Mesenchymal stem cell (in vitro differentiated cells and primary cell): ENCODE data around the gene CNIH3.
A peak's percentile ranks its signal among the peaks of the same experiment; 100 is the strongest.

ENCODE experiments used
- DNase-seq: peaks from one replicate; pipeline ENCODE4 v3.0.0-alpha.2; 2013
- H2AFZ ChIP-seq: one replicate; pipeline ENCODE4 v1.6.1; 2013; ENCODE audit warnings: low read depth, mild to moderate bottlenecking, control low read depth, inconsistent platforms, low read length, moderate library complexity
- H2AK5ac ChIP-seq: 2 replicates; pipeline ENCODE4 v1.6.1; 2013; ENCODE audit warnings: low read length, moderate library complexity, mild to moderate bottlenecking, inconsistent platforms; ENCODE audit not compliant: severe bottlenecking
- H2BK120ac ChIP-seq: one replicate; pipeline ENCODE4 v1.6.1; 2013; ENCODE audit warnings: low read depth, mild to moderate bottlenecking, inconsistent platforms, low read length, moderate library complexity
- H2BK12ac ChIP-seq, 2 experiments: one replicate each; pipeline ENCODE4 v1.6.1; 2013; ENCODE audit warnings: inconsistent platforms in 2 of 2, low read length in 2 of 2, mild to moderate bottlenecking in 2 of 2, moderate library complexity in 2 of 2, control low read depth in 1 of 2
- H2BK15ac ChIP-seq: one replicate; pipeline ENCODE4 v1.6.1; 2013; ENCODE audit warnings: mild to moderate bottlenecking, low read depth, inconsistent platforms; ENCODE audit not compliant: poor library complexity, severe bottlenecking
- H2BK5ac ChIP-seq: 2 replicates; pipeline ENCODE4 v1.6.1; 2013; ENCODE audit warnings: low read depth, mild to moderate bottlenecking, low read length, control low read depth, inconsistent platforms; ENCODE audit not compliant: poor library complexity, severe bottlenecking
- H3K14ac ChIP-seq, 2 experiments: one replicate each; pipeline ENCODE4 v1.6.1; 2013; ENCODE audit warnings: inconsistent platforms in 2 of 2, low read length in 2 of 2, control low read depth in 1 of 2, mild to moderate bottlenecking in 1 of 2, moderate library complexity in 1 of 2
- H3K18ac ChIP-seq, 2 experiments: one replicate each; pipeline ENCODE4 v1.6.1; 2013; ENCODE audit warnings: inconsistent platforms in 2 of 2, low read length in 2 of 2, control low read depth in 1 of 2, low read depth in 1 of 2, mild to moderate bottlenecking in 1 of 2
- H3K23ac ChIP-seq, 2 experiments: one replicate each; pipeline ENCODE4 v1.6.1; 2013; ENCODE audit warnings: inconsistent platforms in 2 of 2, low read length in 2 of 2, mild to moderate bottlenecking in 2 of 2, moderate library complexity in 2 of 2, control low read depth in 1 of 2
- H3K27ac ChIP-seq: 2 replicates; pipeline ENCODE4 v1.5.1; 2013; ENCODE audit warnings: mild to moderate bottlenecking, moderate library complexity, low read length, control low read depth, inconsistent platforms; ENCODE audit not compliant: poor library complexity, severe bottlenecking
- H3K27me3 ChIP-seq, 2 experiments: 2 replicates each; pipeline versions ENCODE4 v1.6.1 to v1.7.0; 2013; ENCODE audit warnings: low read length in 2 of 2, mild to moderate bottlenecking in 2 of 2, moderate library complexity in 2 of 2, control low read depth in 1 of 2, inconsistent platforms in 1 of 2; ENCODE audit not compliant: control insufficient read depth in 1 of 2, insufficient read depth in 1 of 2
- H3K36me3 ChIP-seq, 2 experiments: 2 replicates each; pipeline versions ENCODE4 v1.6.1 to v1.7.0; 2013; ENCODE audit warnings: low read length in 2 of 2, control low read depth in 1 of 2, inconsistent platforms in 1 of 2, low read depth in 1 of 2, mild to moderate bottlenecking in 1 of 2; ENCODE audit not compliant: insufficient read depth in 2 of 2, control insufficient read depth in 1 of 2
- H3K4ac ChIP-seq, 2 experiments: one replicate each; pipeline ENCODE4 v1.6.1; 2013; ENCODE audit warnings: inconsistent platforms in 2 of 2, low read length in 2 of 2, mild to moderate bottlenecking in 2 of 2, moderate library complexity in 2 of 2, control low read depth in 1 of 2, low read depth in 1 of 2
- H3K4me1 ChIP-seq: 2 replicates; pipeline ENCODE4 v1.6.1; 2013; ENCODE audit warnings: low read depth, low read length, control low read depth; ENCODE audit not compliant: control insufficient read depth, insufficient read depth
- H3K4me2 ChIP-seq: 2 replicates; pipeline ENCODE4 v1.6.1; 2013; ENCODE audit warnings: low read length, mild to moderate bottlenecking, inconsistent platforms; ENCODE audit not compliant: poor library complexity, severe bottlenecking
- H3K4me3 ChIP-seq, 2 experiments: 2 replicates each; pipeline versions ENCODE4 v1.5.1 to v1.7.0; 2013; ENCODE audit warnings: low read length in 2 of 2, mild to moderate bottlenecking in 2 of 2, control low read depth in 1 of 2, low read depth in 1 of 2; ENCODE audit not compliant: insufficient read depth in 1 of 2
- H3K79me1 ChIP-seq: replicated peaks from 2 replicates; pipeline ENCODE4 v1.6.1; 2013; ENCODE audit warnings: mild to moderate bottlenecking, control low read depth, low read length, inconsistent platforms; ENCODE audit not compliant: poor library complexity, severe bottlenecking
- H3K9ac ChIP-seq: 2 replicates; pipeline ENCODE4 v1.7.0; 2013; ENCODE audit warnings: mild to moderate bottlenecking, low read length, moderate library complexity
- H3K9me3 ChIP-seq: 2 replicates; pipeline ENCODE4 v1.7.0; 2013; ENCODE audit warnings: mild to moderate bottlenecking, low read length; ENCODE audit not compliant: control insufficient read depth
- H4K8ac ChIP-seq: one replicate; pipeline ENCODE4 v1.6.1; 2013; ENCODE audit warnings: inconsistent platforms, mild to moderate bottlenecking, low read length, moderate library complexity
- H4K91ac ChIP-seq: one replicate; pipeline ENCODE4 v1.6.1; 2013; ENCODE audit warnings: mild to moderate bottlenecking, low read length, inconsistent platforms
- WGBS: methylation state at CpG from one replicate; pipeline ENCODE4 v1.1.7; 2013; ENCODE audit warnings: mixed read lengths; 5-methylcytosine and 5-hydroxymethylcytosine counted together

Gene CNIH3

GRCh38 chr1:224579526-224579925 lies 36.6 kb upstream of the CNIH3 start:
- H3K4me3 ChIP-seq, result no peak overlapping the region
- no peaks in the 10 kb centered on the region for H3K4me1 ChIP-seq
- no CpG with 5 or more reads among the region's 1 CpG for WGBS

GRCh38 chr1:224580006-224580405 lies 36.1 kb upstream of the CNIH3 start:
- no peak overlapping the region for H3K4ac ChIP-seq
- no peak overlapping the region for H2AFZ ChIP-seq
- H3K23ac ChIP-seq, result no peak overlapping the region
- DNase-seq, result no peak
- H4K8ac ChIP-seq, result peak overlapping the region; percentile 77
- H2BK15ac ChIP-seq, result no peak overlapping the region
- peaks cover 0 to 15% of the 10 kb centered on the region in 2 experiments for H3K36me3 ChIP-seq
- H3K14ac ChIP-seq, result no peak overlapping the region
- H3K9me3 ChIP-seq, result peaks cover 9% of the 10 kb centered on the region
- H3K9ac ChIP-seq, result no peak overlapping the region
- H3K4me1 ChIP-seq, result no peaks in the 10 kb centered on the region
- no peak overlapping the region for H3K27ac ChIP-seq
- no peaks in the 10 kb centered on the region for H3K27me3 ChIP-seq
- H2BK12ac ChIP-seq, result peak overlapping the region in 1 of 2 experiments; percentile 41
- H3K79me1 ChIP-seq, result no peaks in the 10 kb centered on the region
- H3K4me3 ChIP-seq, result no peak overlapping the region
- H4K91ac ChIP-seq, result no peak overlapping the region
- no peak overlapping the region for H2AK5ac ChIP-seq
- peak overlapping the region; percentile 5 to 47 for H3K18ac ChIP-seq
- H3K4me2 ChIP-seq, result no peak overlapping the region
- peak overlapping the region; percentile 42 for H2BK120ac ChIP-seq
- 100% methylated on average over 1 of the region's 3 CpGs for WGBS
- no peak overlapping the region for H2BK5ac ChIP-seq

More at GRCh38 chr1:224579526-224579925, 36.6 kb upstream of the CNIH3 start:
- H3K79me1 ChIP-seq, result no peaks in the 10 kb centered on the region
- no peak overlapping the region for H3K23ac ChIP-seq
- no peak overlapping the region for H4K91ac ChIP-seq
- no peak overlapping the region for H2BK15ac ChIP-seq
- H3K9ac ChIP-seq, result no peak overlapping the region
- no peak overlapping the region for H3K27ac ChIP-seq
- H2BK120ac ChIP-seq, result peak overlapping the region; percentile 42
- no peak overlapping the region for H2AFZ ChIP-seq
- peak overlapping the region; percentile 77 for H4K8ac ChIP-seq
- H3K9me3 ChIP-seq, result peaks cover 9% of the 10 kb centered on the region
- no peak overlapping the region for H2AK5ac ChIP-seq
- no peak overlapping the region for H3K4me2 ChIP-seq
- peak overlapping the region in 1 of 2 experiments; percentile 13 for H3K4ac ChIP-seq
- H3K27me3 ChIP-seq, result no peaks in the 10 kb centered on the region
- H3K14ac ChIP-seq, result no peak overlapping the region
- DNase-seq, result peak; percentile 59
- H2BK12ac ChIP-seq, result peak overlapping the region in 1 of 2 experiments; percentile 41
- peak overlapping the region in 1 of 2 experiments; percentile 47 for H3K18ac ChIP-seq
- no peak overlapping the region for H2BK5ac ChIP-seq
- H3K36me3 ChIP-seq, result peaks cover 0 to 19% of the 10 kb centered on the region in 2 experiments

- no peak overlapping the region for H2BK5ac ChIP-seq
- no peak overlapping the region for H3K4me3 ChIP-seq
- no peak overlapping the region for H3K4ac ChIP-seq
- no peak overlapping the region for H2BK12ac ChIP-seq
- H2AFZ ChIP-seq, result no peak overlapping the region
- peaks cover under 1% of the 10 kb centered on the region for H3K9me3 ChIP-seq
- H3K4me1 ChIP-seq, result no peaks in the 10 kb centered on the region
- DNase-seq, result peak; percentile 34
- H3K27me3 ChIP-seq, result no peaks in the 10 kb centered on the region
- no peak overlapping the region for H3K23ac ChIP-seq
- H3K18ac ChIP-seq, result no peak overlapping the region
- no peak overlapping the region for H4K91ac ChIP-seq
- no peak overlapping the region for H4K8ac ChIP-seq
- WGBS, result no CpG with 5 or more reads among the region's 1 CpG
- H3K36me3 ChIP-seq, result peaks cover 0 to 16% of the 10 kb centered on the region in 2 experiments
- no peak overlapping the region for H3K14ac ChIP-seq
- H2BK120ac ChIP-seq, result no peak overlapping the region
- no peak overlapping the region for H2BK15ac ChIP-seq
- no peak overlapping the region for H3K9ac ChIP-seq
- H3K4me2 ChIP-seq, result no peak overlapping the region
- H3K79me1 ChIP-seq, result no peaks in the 10 kb centered on the region
- no peak overlapping the region for H2AK5ac ChIP-seq
- H3K27ac ChIP-seq, result no peak overlapping the region
These were observed 34.1 kb upstream of the CNIH3 start for GRCh38 chr1:224582041-224582440.

- H3K4me3 ChIP-seq, result no peak overlapping the region
- H3K27ac ChIP-seq, result no peak overlapping the region
- peaks cover 0 to 22% of the 10 kb centered on the region in 2 experiments for H3K36me3 ChIP-seq
- no peak overlapping the region for H4K91ac ChIP-seq
- H2BK12ac ChIP-seq, result no peak overlapping the region
- H3K4me2 ChIP-seq, result no peak overlapping the region
- no peak overlapping the region for H2AK5ac ChIP-seq
- no peak overlapping the region for H2AFZ ChIP-seq
- no peak for DNase-seq
- H3K79me1 ChIP-seq, result no peaks in the 10 kb centered on the region
- H3K9me3 ChIP-seq, result no peaks in the 10 kb centered on the region
- H2BK15ac ChIP-seq, result no peak overlapping the region
- no peak overlapping the region for H2BK5ac ChIP-seq
- H3K27me3 ChIP-seq, result no peaks in the 10 kb centered on the region
- no peak overlapping the region for H3K14ac ChIP-seq
- no peak overlapping the region for H3K23ac ChIP-seq
- 95% methylated on average over 2 of the region's 3 CpGs for WGBS
- H3K18ac ChIP-seq, result no peak overlapping the region
- no peak overlapping the region for H2BK120ac ChIP-seq
- H3K4me1 ChIP-seq, result no peaks in the 10 kb centered on the region
- H3K9ac ChIP-seq, result no peak overlapping the region
- H3K4ac ChIP-seq, result no peak overlapping the region
- no peak overlapping the region for H4K8ac ChIP-seq
These were observed 32.3 kb upstream of the CNIH3 start for GRCh38 chr1:224583774-224584173.
